IMR-90 (cell line): Measurements from ENCODE around the gene ELP4. TPM values are rescaled to one million over a fixed set of nuclear protein-coding genes. Genes with fewer than 3 reads are reported as not detected.

Source experiments
- ATAC-seq: fragments of 200-7000 bp; cut with Tn5 transposase; 2 replicates; pipeline ENCODE4 v1.9.1; 2020; ENCODE audit warnings: low read depth, mild to moderate bottlenecking, moderate library complexity
- BruUV-seq: library from RNA; stranded (reverse); fragments of 400-500 nt; replicated peaks from 2 replicates; lab custom pipeline; 2021; lab: Mats Ljungman, UMichigan
- CTCF ChIA-PET: fragments of 300-600 bp; formaldehyde crosslinking; extraction: SDS; loops from one replicate; lab custom pipeline; 2021; ENCODE audit warnings: antibody characterized with exemption; lab: Yijun Ruan, JAX
- POLR2A ChIA-PET: fragments of 300-600 bp; sonication (Branson Sonifier 250); formaldehyde crosslinking; loops from one replicate; lab custom pipeline; 2022; ENCODE audit warnings: antibody characterized with exemption; ENCODE audit not compliant: unreplicated experiment; lab: Charles Lee
- DNase-seq: peaks from one replicate; pipeline ENCODE4 v3.0.0; 2013
- H2AFZ ChIP-seq: replicated peaks from 2 replicates; pipeline ENCODE3; 2013; ENCODE audit warnings: low read length, mild to moderate bottlenecking; ENCODE audit not compliant: poor library complexity
- H2AK5ac ChIP-seq: 2 replicates; pipeline ENCODE4 v1.6.1; 2013; ENCODE audit warnings: low read depth, low read length, inconsistent platforms
- H2AK9ac ChIP-seq: replicated peaks from 2 replicates; pipeline ENCODE3; 2013; ENCODE audit warnings: mild to moderate bottlenecking, low read depth, low read length, moderate library complexity; ENCODE audit not compliant: poor library complexity
- H2BK120ac ChIP-seq: 2 replicates; pipeline ENCODE4 v1.6.1; 2013; ENCODE audit warnings: low read depth, low read length, inconsistent platforms
- H2BK15ac ChIP-seq: 3 replicates; pipeline ENCODE4 v1.6.1; 2013; ENCODE audit warnings: low read depth, low read length, inconsistent platforms
- H2BK20ac ChIP-seq: 2 replicates; pipeline ENCODE4 v1.6.1; 2013; ENCODE audit warnings: low read depth, mild to moderate bottlenecking, inconsistent platforms, low read length, moderate library complexity
- H2BK5ac ChIP-seq: 2 replicates; pipeline ENCODE4 v1.6.1; 2013; ENCODE audit warnings: mild to moderate bottlenecking, low read depth, low read length, inconsistent platforms; ENCODE audit not compliant: poor library complexity, severe bottlenecking
- H3K14ac ChIP-seq: replicated peaks from 2 replicates; pipeline ENCODE4 v1.6.1; 2013; ENCODE audit warnings: low read depth, low read length, inconsistent platforms
- H3K18ac ChIP-seq: 2 replicates; pipeline ENCODE4 v1.6.1; 2013; ENCODE audit warnings: low read depth, low read length, control low read depth
- H3K23ac ChIP-seq: 2 replicates; pipeline ENCODE4 v1.6.1; 2013; ENCODE audit warnings: low read depth, low read length, inconsistent platforms
- H3K27ac ChIP-seq: 2 replicates; pipeline ENCODE4 v1.5.1; 2013; ENCODE audit warnings: mild to moderate bottlenecking, control low read depth, low read length; ENCODE audit not compliant: insufficient read depth
- H3K27me3 ChIP-seq: 2 replicates; pipeline ENCODE4 v1.6.1; 2013; ENCODE audit warnings: low read length; ENCODE audit not compliant: control insufficient read depth, insufficient read depth
- H3K36me3 ChIP-seq: 2 replicates; pipeline ENCODE4 v1.6.1; 2013; ENCODE audit warnings: low read length, mixed read lengths; ENCODE audit not compliant: control insufficient read depth, insufficient read depth
- H3K4ac ChIP-seq: 2 replicates; pipeline ENCODE4 v1.6.1; 2013; ENCODE audit warnings: low read depth, low read length, inconsistent platforms
- H3K4me1 ChIP-seq: 2 replicates; pipeline ENCODE4 v1.6.1; 2013; ENCODE audit warnings: low read length, mixed read lengths; ENCODE audit not compliant: control insufficient read depth, insufficient read depth
- H3K4me2 ChIP-seq: 2 replicates; pipeline ENCODE4 v1.6.1; 2013; ENCODE audit warnings: low read depth, mild to moderate bottlenecking, control low read depth, low read length, moderate library complexity
- H3K4me3 ChIP-seq: 2 replicates; pipeline ENCODE4 v1.5.1; 2013; ENCODE audit warnings: low read depth, mild to moderate bottlenecking, control low read depth, low read length, moderate library complexity; ENCODE audit not compliant: insufficient read depth
- H3K56ac ChIP-seq: 2 replicates; pipeline ENCODE4 v1.6.1; 2013; ENCODE audit warnings: low read length, inconsistent platforms; ENCODE audit not compliant: insufficient read depth; ENCODE audit errors: extremely low read depth
- H3K79me1 ChIP-seq, 2 experiments: 2 replicates each; pipeline ENCODE4 v1.6.1; 2013; ENCODE audit warnings: low read length in 2 of 2, inconsistent platforms in 1 of 2, low read depth in 1 of 2
- H3K9ac ChIP-seq: 2 replicates; pipeline ENCODE4 v1.6.1; 2013; ENCODE audit warnings: low read depth, low read length, control low read depth
- H3K9me1 ChIP-seq: 2 replicates; pipeline ENCODE4 v1.6.1; 2013; ENCODE audit warnings: low read length, inconsistent platforms; ENCODE audit not compliant: insufficient read depth
- H3K9me3 ChIP-seq: 2 replicates; pipeline ENCODE4 v1.6.1; 2013; ENCODE audit warnings: low read length; ENCODE audit not compliant: control insufficient read depth, insufficient read depth
- H4K20me1 ChIP-seq: 2 replicates; pipeline ENCODE4 v1.6.1; 2013; ENCODE audit warnings: low read length, inconsistent platforms; ENCODE audit not compliant: insufficient read depth
- H4K5ac ChIP-seq: 2 replicates; pipeline ENCODE4 v1.6.1; 2013; ENCODE audit warnings: mild to moderate bottlenecking, low read depth, low read length, control low read depth
- H4K8ac ChIP-seq, 2 experiments: 2 replicates each; pipeline ENCODE4 v1.6.1; 2013; ENCODE audit warnings: low read depth in 2 of 2, low read length in 2 of 2, control low read depth in 1 of 2, inconsistent platforms in 1 of 2
- H4K91ac ChIP-seq: 2 replicates; pipeline ENCODE4 v1.6.1; 2013; ENCODE audit warnings: low read depth, low read length, inconsistent platforms; ENCODE audit not compliant: insufficient read depth
- BHLHE40 ChIP-seq: fragments of 150-350 bp; IDR thresholded peaks from 2 replicates; pipeline ENCODE4 v1.6.1; 2016; ENCODE audit warnings: mild to moderate bottlenecking, low read depth, low read length
- CEBPB ChIP-seq: IDR thresholded peaks from 2 replicates; pipeline ENCODE4 v1.6.1; 2012; ENCODE audit warnings: low read depth, low read length, improper control_type of control experiment
- CHD1 ChIP-seq: IDR thresholded peaks from 2 replicates; pipeline ENCODE4 v1.6.1; 2012; ENCODE audit warnings: low read depth, low read length, improper control_type of control experiment
- FOS ChIP-seq: fragments of 150-350 bp; IDR thresholded peaks from 2 replicates; pipeline ENCODE4 v1.6.1; 2016; ENCODE audit warnings: low read depth, low read length
- MAZ ChIP-seq: IDR thresholded peaks from 2 replicates; pipeline ENCODE4 v1.6.1; 2012; ENCODE audit warnings: low read depth, mild to moderate bottlenecking, low read length, improper control_type of control experiment, moderate library complexity, borderline replicate concordance
- MXI1 ChIP-seq: IDR thresholded peaks from 2 replicates; pipeline ENCODE4 v1.6.1; 2012; ENCODE audit warnings: low read depth, mild to moderate bottlenecking, low read length, moderate library complexity, borderline replicate concordance
- NFE2L2 ChIP-seq: fragments of 150-350 bp; IDR thresholded peaks from 2 replicates; pipeline ENCODE4 v1.6.1; 2016; ENCODE audit warnings: low read depth, mild to moderate bottlenecking, low read length
- POLR2A ChIP-seq: IDR thresholded peaks from 2 replicates; pipeline ENCODE4 v1.6.1; 2012; ENCODE audit warnings: mild to moderate bottlenecking, low read depth, low read length
- RAD21 ChIP-seq: IDR thresholded peaks from 2 replicates; pipeline ENCODE4 v1.6.1; 2012; ENCODE audit warnings: low read length, improper control_type of control experiment
- RCOR1 ChIP-seq: IDR thresholded peaks from 2 replicates; pipeline ENCODE4 v1.6.1; 2012; ENCODE audit warnings: mild to moderate bottlenecking, low read length, improper control_type of control experiment; ENCODE audit not compliant: insufficient replicate concordance
- RFX5 ChIP-seq: IDR thresholded peaks from 2 replicates; pipeline ENCODE4 v1.8.0; 2012; ENCODE audit warnings: low read depth, mild to moderate bottlenecking, low read length, moderate library complexity
- SMC3 ChIP-seq: fragments of 150-350 bp; IDR thresholded peaks from 2 replicates; pipeline ENCODE4 v1.6.1; 2016; ENCODE audit warnings: low read depth, mild to moderate bottlenecking, antibody characterized with exemption, low read length, moderate library complexity
- whole genome bisulfite sequencing, 2 experiments: methylation state at CpG; one replicate each; pipeline versions ENCODE4 v1.1.5 to v1.1.7; 2013; ENCODE audit warnings: missing lambda C conversion rate in 2 of 2; ENCODE audit not compliant: insufficient read length in 1 of 2; ENCODE audit errors: extremely low coverage in 2 of 2; 5-methylcytosine and 5-hydroxymethylcytosine counted together
- dilution Hi-C: fragments of 300-500 bp; cut with HindIII; formaldehyde crosslinking; loops from one replicate; pipeline ENCODE4 v1.14.3; 2018; ENCODE audit warnings: low sequenced_read_pairs; ENCODE audit not compliant: unreplicated experiment
- in situ Hi-C: fragments of 300-500 bp; cut with MboI; formaldehyde crosslinking; loops from 3 replicates; pipeline ENCODE4 v1.14.3; 2019; ENCODE audit warnings: low sequenced_read_pairs, inconsistent platforms, mixed read lengths
- intact Hi-C: fragments of 100-400 bp; cut with micrococcal nuclease; formaldehyde crosslinking; loops from 2 replicates; pipeline ENCODE4 v1.10.0; 2022
- polyA plus RNA-seq, 3 experiments: library from polyadenylated mRNA; depleted of rRNA; stranded (reverse); fragments of >200 nt; gene quantifications; 2 replicates each; pipeline ENCODE4 v1.2.3, GENCODE V29; 2012; ENCODE audit warnings: low replicate concordance in 1 of 3
- total RNA-seq: library from RNA; depleted of rRNA; stranded (reverse); fragments of >200 nt; gene quantifications from 2 replicates; pipeline ENCODE4 v1.2.3, GENCODE V29; 2012
- TF ChIP-seq, protein P1 (sequence below): fragments of 150-350 bp; IDR thresholded peaks from 2 replicates; pipeline ENCODE4 v1.6.1; 2017; ENCODE audit warnings: mild to moderate bottlenecking, antibody characterized with exemption, low read length, low read depth
- TF ChIP-seq, protein P2 (sequence below): fragments of 150-350 bp; IDR thresholded peaks from 2 replicates; pipeline ENCODE4 v1.6.1; 2016; ENCODE audit warnings: low read depth, mild to moderate bottlenecking, low read length, moderate library complexity, borderline replicate concordance
- TF ChIP-seq, protein P3 (sequence below): conservative IDR thresholded peaks from 2 replicates; pipeline ENCODE4 v1.5.1; 2012; ENCODE audit warnings: mild to moderate bottlenecking, low read depth, low read length, improper control_type of control experiment

Gene ELP4
- total and polyA plus RNA-seq, 2 of the 4 experiments (the other 2 are of a cell fraction), result 8.4 to 20.4 TPM

DNA sequence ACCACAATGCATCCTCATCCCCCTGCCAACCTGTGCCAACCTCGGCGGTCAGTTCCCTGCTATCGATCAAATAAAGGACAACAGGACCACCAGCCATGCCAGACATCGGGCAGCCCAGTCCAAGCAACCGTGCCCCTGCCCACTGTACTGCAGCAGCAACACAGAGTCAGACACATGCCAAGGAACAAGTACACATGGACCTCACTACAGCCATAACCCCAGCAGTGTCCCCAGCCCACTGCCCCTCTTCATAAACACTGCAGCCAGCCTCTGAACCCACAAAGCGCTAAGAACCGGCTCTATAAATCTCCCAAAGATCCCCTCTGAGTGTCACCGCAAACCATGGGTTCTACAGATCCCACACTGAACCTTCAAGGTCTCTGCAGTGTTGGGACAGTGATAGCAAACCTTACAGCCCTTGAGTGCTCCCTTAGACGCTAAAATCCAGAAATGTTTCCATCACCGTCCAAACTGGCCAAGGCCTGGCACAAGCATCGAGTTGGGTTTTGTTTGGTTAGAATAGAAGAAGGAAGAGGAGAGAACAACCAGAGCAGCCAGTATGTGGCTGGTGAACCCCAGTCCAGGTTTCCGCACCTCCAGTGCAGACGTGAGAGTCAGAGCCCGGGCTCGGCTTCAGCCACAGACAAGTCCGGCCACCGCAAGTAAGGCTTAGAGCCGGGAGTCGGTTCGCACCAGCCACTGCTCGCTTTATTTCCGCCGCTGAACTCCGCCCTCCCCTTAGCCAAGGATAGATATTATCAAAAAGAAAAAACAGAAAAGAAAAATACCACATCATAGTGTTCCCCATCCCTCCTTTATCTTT, 293.6 kb downstream of the ELP4 start:
- Histone ChIP-seq H3K14ac (no peak overlapping the region), H2BK5ac (no peak overlapping the region), H3K9ac (no peak overlapping the region), H3K4me1 (peaks cover 3% of the 10 kb centered on the region; the same call in 1 of the 2 replicates), H3K27ac (no peak overlapping the region), H4K5ac (no peak overlapping the region), H2BK20ac (no peak overlapping the region), H3K23ac (no peak overlapping the region), H2BK15ac (no peak overlapping the region), H4K20me1 (no peaks in the 10 kb centered on the region; the same call in 1 of the 2 replicates), H3K36me3 (no peaks in the 10 kb centered on the region), H2BK120ac (no peak overlapping the region), H4K8ac (no peak overlapping the region), H4K91ac (no peak overlapping the region), H3K18ac (no peak overlapping the region), H2AK9ac (no peak overlapping the region), H3K4me2 (no peak overlapping the region), H3K27me3 (peaks cover 95% of the 10 kb centered on the region), H2AK5ac (no peak overlapping the region), H3K56ac (no peak overlapping the region), H3K9me1 (peaks cover 4% of the 10 kb centered on the region; the same call in 1 of the 2 replicates), H3K4me3 (no peak overlapping the region), H3K79me1 (no peaks in the 10 kb centered on the region), H3K9me3 (peaks cover 43% of the 10 kb centered on the region), H3K4ac (no peak overlapping the region), H2AFZ (no peak overlapping the region)
- CTCF ChIA-PET, result no interaction called here
- dilution Hi-C loops (no loop called here), in situ Hi-C loops (no loop called here), intact Hi-C loops (no loop called here)
- no peak for ATAC-seq
- POLR2A ChIA-PET, result no interaction called here
- WGBS, 2 experiments, result 8% methylated on average over 9 of the region's 24 CpGs; no CpG with 5 or more reads in 1 of the 2 experiments
- DNase-seq, result no peak
- BruUV-seq, result no TSS peak
- TF ChIP-seq RCOR1 (no peak), SMC3 (no peak), RFX5 (no peak), FOS (no peak), CHD1 (no peak), MXI1 (no peak), RAD21 (no peak), CEBPB (no peak), MAZ (no peak), NFE2L2 (no peak), BHLHE40 (no peak), POLR2A (no peak)
- TF ChIP-seq, protein P1, sequence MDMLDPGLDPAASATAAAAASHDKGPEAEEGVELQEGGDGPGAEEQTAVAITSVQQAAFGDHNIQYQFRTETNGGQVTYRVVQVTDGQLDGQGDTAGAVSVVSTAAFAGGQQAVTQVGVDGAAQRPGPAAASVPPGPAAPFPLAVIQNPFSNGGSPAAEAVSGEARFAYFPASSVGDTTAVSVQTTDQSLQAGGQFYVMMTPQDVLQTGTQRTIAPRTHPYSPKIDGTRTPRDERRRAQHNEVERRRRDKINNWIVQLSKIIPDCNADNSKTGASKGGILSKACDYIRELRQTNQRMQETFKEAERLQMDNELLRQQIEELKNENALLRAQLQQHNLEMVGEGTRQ, result no peak
- TF ChIP-seq, protein P2, sequence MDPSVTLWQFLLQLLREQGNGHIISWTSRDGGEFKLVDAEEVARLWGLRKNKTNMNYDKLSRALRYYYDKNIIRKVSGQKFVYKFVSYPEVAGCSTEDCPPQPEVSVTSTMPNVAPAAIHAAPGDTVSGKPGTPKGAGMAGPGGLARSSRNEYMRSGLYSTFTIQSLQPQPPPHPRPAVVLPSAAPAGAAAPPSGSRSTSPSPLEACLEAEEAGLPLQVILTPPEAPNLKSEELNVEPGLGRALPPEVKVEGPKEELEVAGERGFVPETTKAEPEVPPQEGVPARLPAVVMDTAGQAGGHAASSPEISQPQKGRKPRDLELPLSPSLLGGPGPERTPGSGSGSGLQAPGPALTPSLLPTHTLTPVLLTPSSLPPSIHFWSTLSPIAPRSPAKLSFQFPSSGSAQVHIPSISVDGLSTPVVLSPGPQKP, result no peak
- TF ChIP-seq, protein P3, sequence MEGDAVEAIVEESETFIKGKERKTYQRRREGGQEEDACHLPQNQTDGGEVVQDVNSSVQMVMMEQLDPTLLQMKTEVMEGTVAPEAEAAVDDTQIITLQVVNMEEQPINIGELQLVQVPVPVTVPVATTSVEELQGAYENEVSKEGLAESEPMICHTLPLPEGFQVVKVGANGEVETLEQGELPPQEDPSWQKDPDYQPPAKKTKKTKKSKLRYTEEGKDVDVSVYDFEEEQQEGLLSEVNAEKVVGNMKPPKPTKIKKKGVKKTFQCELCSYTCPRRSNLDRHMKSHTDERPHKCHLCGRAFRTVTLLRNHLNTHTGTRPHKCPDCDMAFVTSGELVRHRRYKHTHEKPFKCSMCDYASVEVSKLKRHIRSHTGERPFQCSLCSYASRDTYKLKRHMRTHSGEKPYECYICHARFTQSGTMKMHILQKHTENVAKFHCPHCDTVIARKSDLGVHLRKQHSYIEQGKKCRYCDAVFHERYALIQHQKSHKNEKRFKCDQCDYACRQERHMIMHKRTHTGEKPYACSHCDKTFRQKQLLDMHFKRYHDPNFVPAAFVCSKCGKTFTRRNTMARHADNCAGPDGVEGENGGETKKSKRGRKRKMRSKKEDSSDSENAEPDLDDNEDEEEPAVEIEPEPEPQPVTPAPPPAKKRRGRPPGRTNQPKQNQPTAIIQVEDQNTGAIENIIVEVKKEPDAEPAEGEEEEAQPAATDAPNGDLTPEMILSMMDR, result no peak
